Gastroesophageal sphincter (tissue), 3 donors: ENCODE measurements around the gene A4GALT.

Experiments
- CTCF ChIP-seq, 4 experiments: fragments of 200-600 bp in 2 of 4; fragments of 450-650 bp in 2 of 4; sonication (generic) in 1 of 4; IDR thresholded peaks; one replicate each; pipeline ENCODE4 v1.5.1; 2017 to 2019; ENCODE audit warnings: antibody characterized with exemption in 4 of 4, mild to moderate bottlenecking in 2 of 4, moderate library complexity in 2 of 4
- EP300 ChIP-seq: sonication (generic); formaldehyde crosslinking; IDR thresholded peaks from one replicate; pipeline ENCODE4 v1.6.1; 2017; ENCODE audit warnings: antibody characterized with exemption, mild to moderate bottlenecking
- POLR2A ChIP-seq, 2 donors: fragments of 450-650 bp; IDR thresholded peaks; one replicate each; pipeline ENCODE4 v1.6.1; 2017; ENCODE audit warnings: antibody characterized with exemption in 2 of 2, mild to moderate bottlenecking in 2 of 2, moderate library complexity in 1 of 2
- POLR2AphosphoS5 ChIP-seq: sonication (generic); formaldehyde crosslinking; IDR thresholded peaks from one replicate; pipeline ENCODE4 v1.6.1; 2017; ENCODE audit warnings: antibody characterized with exemption

DNA sequence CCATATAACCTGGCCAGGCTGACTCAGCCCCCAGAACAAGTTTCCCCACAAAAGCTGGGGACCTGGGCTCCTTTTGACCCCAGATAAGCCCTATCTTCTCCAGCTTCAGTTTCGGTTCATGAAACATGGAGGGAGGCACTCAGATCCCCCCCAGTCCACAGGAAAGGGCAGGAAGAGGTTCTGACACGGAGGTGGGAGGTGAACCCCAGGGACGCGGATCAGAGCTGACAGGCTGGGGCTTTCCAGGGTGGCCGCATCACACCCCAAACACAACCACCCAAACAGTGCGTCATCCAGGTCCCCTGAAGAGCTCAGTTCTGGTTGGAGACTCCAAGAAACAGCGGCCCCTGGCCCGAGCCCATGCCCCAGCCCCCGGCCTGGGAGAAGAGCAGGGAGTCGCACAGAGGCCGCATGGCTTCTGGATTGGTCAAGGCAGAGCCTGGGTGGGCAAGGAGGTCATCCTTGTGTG is 44.3 kb upstream of the A4GALT start:
- TF ChIP-seq CTCF (IDR thresholded peaks at IDR 0.05) (no peak), POLR2AphosphoS5 (no peak), POLR2A (IDR thresholded peaks at IDR 0.05) (no peak), EP300 (no peak)
